Large intestine (tissue), 3 donors: ENCODE data around the gene CTAGE1. TPM values are rescaled to one million over a fixed set of nuclear protein-coding genes. Genes with fewer than 3 reads are reported as not detected.

Experiments
- DNase-seq, 2 donors: peaks; one replicate each; pipeline versions ENCODE4 v3.0.0 to v3.0.0-alpha.2; 2013
- H3K27ac ChIP-seq: one replicate; pipeline ENCODE4 v1.5.1; 2013; ENCODE audit warnings: low read length
- H3K27me3 ChIP-seq: 2 replicates; pipeline ENCODE4 v1.6.1; 2013; ENCODE audit warnings: low read length; ENCODE audit not compliant: control insufficient read depth, insufficient read depth
- H3K36me3 ChIP-seq: 2 replicates; pipeline ENCODE4 v1.6.1; 2013; ENCODE audit warnings: low read length; ENCODE audit not compliant: control insufficient read depth, insufficient read depth
- H3K4me1 ChIP-seq: one replicate; pipeline ENCODE4 v1.6.1; 2013; ENCODE audit warnings: low read length; ENCODE audit not compliant: control insufficient read depth, insufficient read depth
- H3K4me3 ChIP-seq: one replicate; pipeline ENCODE4 v1.5.1; 2013; ENCODE audit warnings: low read length
- H3K9me3 ChIP-seq: one replicate; pipeline ENCODE4 v1.6.1; 2013; ENCODE audit warnings: mild to moderate bottlenecking, low read depth, low read length, moderate library complexity; ENCODE audit not compliant: control insufficient read depth
- WGBS: methylation state at CpG from one replicate; pipeline ENCODE4 v1.1.5; 2013; ENCODE audit warnings: low lambda C conversion rate; ENCODE audit not compliant: insufficient coverage; 5-methylcytosine and 5-hydroxymethylcytosine counted together
- polyA plus RNA-seq: library from polyadenylated mRNA; unstranded; fragments of 120-200 nt; gene quantifications from one replicate; pipeline ENCODE4 v1.2.1, GENCODE V29; 2013

Gene CTAGE1
- polyA plus RNA-seq, 1 donor: 0.10 TPM

GRCh38 chr18:22422909-22423548 lies 5.3 kb upstream of the CTAGE1 start:
- Histone ChIP-seq H3K9me3 (peaks cover 1% of the 10 kb centered on the region), H3K4me3 (no peak overlapping the region), H3K27me3 (no peaks in the 10 kb centered on the region), H3K4me1 (peaks cover 13% of the 10 kb centered on the region), H3K27ac (peak overlapping the region; percentile 77), H3K36me3 (no peaks in the 10 kb centered on the region)
- no peak for DNase-seq
- no CpG with 5 or more reads among the region's 9 CpGs for WGBS

- Histone ChIP-seq H3K36me3 (no peaks in the 10 kb centered on the region), H3K4me1 (peaks cover 7% of the 10 kb centered on the region), H3K27me3 (no peaks in the 10 kb centered on the region), H3K4me3 (no peak overlapping the region), H3K27ac (no peak overlapping the region), H3K9me3 (peaks cover 5% of the 10 kb centered on the region)
- WGBS: 100% methylated on average over 1 of the region's 2 CpGs
- peak in 1 of 2 donors; percentile 57 for DNase-seq
Observed at GRCh38 chr18:22420652-22421051, 2.9 kb upstream of the CTAGE1 start.

GRCh38 chr18:22412176-22412911 lies 5.4 kb downstream of the CTAGE1 start:
- WGBS: 67% methylated on average over 1 of the region's 4 CpGs
- no peak for DNase-seq
- H3K4me3 ChIP-seq: no peak overlapping the region
- no peaks in the 10 kb centered on the region for H3K27me3 ChIP-seq
- H3K36me3 ChIP-seq: no peaks in the 10 kb centered on the region
- H3K9me3 ChIP-seq: peaks cover 4% of the 10 kb centered on the region
- H3K27ac ChIP-seq: no peak overlapping the region
- H3K4me1 ChIP-seq: no peaks in the 10 kb centered on the region

- Histone ChIP-seq H3K36me3 (no peaks in the 10 kb centered on the region), H3K9me3 (peaks cover 4% of the 10 kb centered on the region), H3K4me3 (no peak overlapping the region), H3K27me3 (no peaks in the 10 kb centered on the region), H3K4me1 (no peaks in the 10 kb centered on the region), H3K27ac (no peak overlapping the region)
- no peak for DNase-seq
- WGBS: 0% methylated on average over 1 of the region's 5 CpGs
Observed at GRCh38 chr18:22411446-22411845, 6.3 kb downstream of the CTAGE1 start.

GRCh38 chr18:22410126-22410525 lies 7.6 kb downstream of the CTAGE1 start:
- Histone ChIP-seq H3K4me3 (no peak overlapping the region), H3K9me3 (peaks cover 5% of the 10 kb centered on the region), H3K27ac (no peak overlapping the region), H3K4me1 (no peaks in the 10 kb centered on the region), H3K27me3 (no peaks in the 10 kb centered on the region), H3K36me3 (no peaks in the 10 kb centered on the region)
- no peak for DNase-seq
- WGBS: 100% methylated on average over 1 of the region's 3 CpGs

- no peak for DNase-seq
- H3K27me3 ChIP-seq: no peaks in the 10 kb centered on the region
- peaks cover 10% of the 10 kb centered on the region for H3K9me3 ChIP-seq
- no CpG with 5 or more reads among the region's 1 CpG for WGBS
- no peak overlapping the region for H3K27ac ChIP-seq
- H3K4me3 ChIP-seq: no peak overlapping the region
- no peaks in the 10 kb centered on the region for H3K36me3 ChIP-seq
- no peaks in the 10 kb centered on the region for H3K4me1 ChIP-seq
Observed at GRCh38 chr18:22409445-22409844, 8.3 kb downstream of the CTAGE1 start.

- no peak for DNase-seq
- H3K4me3 ChIP-seq: no peak overlapping the region
- H3K27me3 ChIP-seq: no peaks in the 10 kb centered on the region
- H3K27ac ChIP-seq: no peak overlapping the region
- H3K36me3 ChIP-seq: no peaks in the 10 kb centered on the region
- peaks cover 10% of the 10 kb centered on the region for H3K9me3 ChIP-seq
- 83% methylated on average over 1 of the region's 3 CpGs for WGBS
- H3K4me1 ChIP-seq: no peaks in the 10 kb centered on the region
Observed at GRCh38 chr18:22408059-22408458, 9.7 kb downstream of the CTAGE1 start.

- H3K4me3 ChIP-seq: no peak overlapping the region
- H3K4me1 ChIP-seq: no peaks in the 10 kb centered on the region
- no peaks in the 10 kb centered on the region for H3K27me3 ChIP-seq
- H3K36me3 ChIP-seq: no peaks in the 10 kb centered on the region
- no peak overlapping the region for H3K27ac ChIP-seq
- no peak for DNase-seq
- H3K9me3 ChIP-seq: peaks cover 10% of the 10 kb centered on the region
Observed at GRCh38 chr18:22405142-22405541, 12.6 kb downstream of the CTAGE1 start.

GRCh38 chr18:22403950-22404349 lies 13.8 kb downstream of the CTAGE1 start:
- Histone ChIP-seq H3K9me3 (peaks cover 10% of the 10 kb centered on the region), H3K27ac (no peak overlapping the region), H3K4me3 (no peak overlapping the region), H3K36me3 (no peaks in the 10 kb centered on the region), H3K4me1 (no peaks in the 10 kb centered on the region), H3K27me3 (no peaks in the 10 kb centered on the region)
- 100% methylated on average over 3 of the region's 3 CpGs for WGBS
- DNase-seq: no peak

GRCh38 chr18:22399949-22400348 lies 17.8 kb downstream of the CTAGE1 start:
- Histone ChIP-seq H3K27ac (no peak overlapping the region), H3K4me3 (no peak overlapping the region), H3K36me3 (no peaks in the 10 kb centered on the region), H3K9me3 (peaks cover 3% of the 10 kb centered on the region), H3K27me3 (no peaks in the 10 kb centered on the region), H3K4me1 (no peaks in the 10 kb centered on the region)
- no peak for DNase-seq
- no CpG with 5 or more reads among the region's 3 CpGs for WGBS

GRCh38 chr18:22398464-22398863 lies 19.3 kb downstream of the CTAGE1 start:
- DNase-seq: no peak
- Histone ChIP-seq H3K36me3 (no peaks in the 10 kb centered on the region), H3K4me3 (no peak overlapping the region), H3K9me3 (no peaks in the 10 kb centered on the region), H3K27me3 (no peaks in the 10 kb centered on the region), H3K4me1 (no peaks in the 10 kb centered on the region), H3K27ac (no peak overlapping the region)
- WGBS: 80% methylated on average over 1 of the region's 4 CpGs
